ENCODE data around the gene WDR88. TPM values are rescaled to one million over a fixed set of nuclear protein-coding genes. Genes with fewer than 3 reads are reported as not detected.

The WDR88 gene
- total and polyA plus RNA-seq, 2 of the 4 experiments (the other 2 are of a cell fraction), result not detected

GRCh38 chr19:33167438-33167837 lies 35.5 kb downstream of the WDR88 start:
- Histone ChIP-seq H3K79me1 (ENCODE audit: low read depth in 1 of 2, low read length in 2 of 2) (peaks cover 0 to under 1% of the 10 kb centered on the region in 2 experiments; a peak in 1 of 4 replicates), H4K8ac (ENCODE audit: low read depth in 2 of 2, low read length in 2 of 2) (no peak overlapping the region), H2BK15ac (ENCODE audit: low read depth, low read length) (no peak overlapping the region), H3K56ac (ENCODE audit: extremely low read depth, insufficient read depth, low read length) (no peak overlapping the region), H3K4me1 (ENCODE audit: control insufficient read depth, insufficient read depth, low read length) (no peaks in the 10 kb centered on the region; the same call in 1 of the 2 replicates), H3K4me3 (ENCODE audit: insufficient read depth, low read depth, low read length) (no peak overlapping the region), H2AK9ac (replicated peaks; ENCODE audit: low read depth, low read length, poor library complexity) (no peak overlapping the region), H2BK120ac (ENCODE audit: low read depth, low read length) (no peak overlapping the region), H4K91ac (ENCODE audit: insufficient read depth, low read depth, low read length) (no peak overlapping the region), H4K5ac (ENCODE audit: low read depth, low read length) (no peak overlapping the region), H4K20me1 (ENCODE audit: insufficient read depth, low read length) (peaks cover 3% of the 10 kb centered on the region; the same call in 1 of the 2 replicates), H3K18ac (ENCODE audit: low read depth, low read length) (no peak overlapping the region), H2BK5ac (ENCODE audit: low read depth, low read length, poor library complexity, severe bottlenecking) (no peak overlapping the region), H3K36me3 (ENCODE audit: control insufficient read depth, insufficient read depth, low read length) (no peaks in the 10 kb centered on the region), H3K9ac (ENCODE audit: low read depth, low read length) (no peak overlapping the region), H3K23ac (ENCODE audit: low read depth, low read length) (no peak overlapping the region), H2AFZ (replicated peaks; ENCODE audit: low read length, poor library complexity) (no peak overlapping the region), H3K4ac (ENCODE audit: low read depth, low read length) (no peak overlapping the region), H2AK5ac (ENCODE audit: low read depth, low read length) (no peak overlapping the region), H3K14ac (replicated peaks; ENCODE audit: low read depth, low read length) (no peak overlapping the region), H3K27ac (ENCODE audit: insufficient read depth, low read length) (no peak overlapping the region), H3K4me2 (ENCODE audit: low read depth, low read length) (no peak overlapping the region), H3K27me3 (ENCODE audit: control insufficient read depth, insufficient read depth, low read length) (no peaks in the 10 kb centered on the region), H2BK20ac (ENCODE audit: low read depth, low read length) (no peak overlapping the region), H3K9me3 (ENCODE audit: control insufficient read depth, insufficient read depth, low read length) (no peaks in the 10 kb centered on the region), H3K9me1 (ENCODE audit: insufficient read depth, low read length) (no peaks in the 10 kb centered on the region)
- DNase-seq (no peak), ATAC-seq (ENCODE audit: low read depth) (no peak)
- dilution Hi-C loops (cut with HindIII; ENCODE audit: low sequenced_read_pairs, unreplicated experiment), result no loop called here
- WGBS, 2 experiments (ENCODE audit: extremely low coverage in 2 of 2, insufficient read length in 1 of 2), result no CpG with 5 or more reads among the region's 1 CpG
- intact Hi-C loops (cut with micrococcal nuclease), result no loop called here
- in situ Hi-C loops (cut with MboI; ENCODE audit: low sequenced_read_pairs), result no loop called here
- TF ChIP-seq MXI1 (IDR thresholded peaks at IDR 0.05; ENCODE audit: borderline replicate concordance, low read depth, low read length) (no peak), MAZ (IDR thresholded peaks at IDR 0.05; ENCODE audit: borderline replicate concordance, low read depth, low read length) (no peak), RCOR1 (IDR thresholded peaks at IDR 0.05; ENCODE audit: insufficient replicate concordance, low read length) (no peak), POLR2A (IDR thresholded peaks at IDR 0.05; ENCODE audit: low read depth, low read length) (no peak), MAFK (IDR thresholded peaks at IDR 0.05; ENCODE audit: low read depth, low read length) (no peak)
- no TSS peak for BruUV-seq (replicated peaks)
- ChIA-PET CTCF (interaction anchor here (1.1 kb wide), 1 partner anchor 42 kb away, joined by 3 read pairs; no protein-coding TSS in a partner anchor), POLR2A (ENCODE audit: unreplicated experiment) (no interaction called here)

Measured in IMR-90 (cell line).